Psoas muscle (tissue), 8 donors: ENCODE measurements around the gene CLRN1. TPM values are rescaled to one million over a fixed set of nuclear protein-coding genes. Genes with fewer than 3 reads are reported as not detected.

Experiments
- ATAC-seq, 4 donors: fragments of 200-7000 bp; cut with Tn5 transposase; one replicate each; pipeline ENCODE4 v1.9.1; 2020; ENCODE audit warnings: moderate library complexity in 3 of 4, mild to moderate bottlenecking in 2 of 4
- DNase-seq, 2 donors: peaks; one replicate each; pipeline ENCODE4 v3.0.0-alpha.2; 2020
- H3K27ac ChIP-seq: fragments of 200-600 bp; one replicate; pipeline ENCODE4 v1.8.0; 2022
- H3K27me3 ChIP-seq, 3 donors: fragments of 200-600 bp in 1 of 3; one replicate each; pipeline versions ENCODE4 v1.6.1 to v1.8.0; 2013 to 2022; ENCODE audit warnings: low read length in 2 of 3, mild to moderate bottlenecking in 2 of 3, moderate library complexity in 1 of 3; ENCODE audit not compliant: insufficient read depth in 3 of 3
- H3K36me3 ChIP-seq, 2 donors: fragments of 200-600 bp in 1 of 2; one replicate each; pipeline versions ENCODE4 v1.6.1 to v1.8.0; 2013 to 2022; ENCODE audit warnings: low read depth in 1 of 2, mild to moderate bottlenecking in 1 of 2, moderate library complexity in 1 of 2; ENCODE audit not compliant: insufficient read depth in 1 of 2
- H3K4me1 ChIP-seq: fragments of 200-600 bp; one replicate; pipeline ENCODE4 v1.8.0; 2022
- H3K4me3 ChIP-seq: fragments of 200-600 bp; one replicate; pipeline ENCODE4 v1.8.0; 2022; ENCODE audit warnings: mild to moderate bottlenecking
- H3K9me3 ChIP-seq: fragments of 200-600 bp; one replicate; pipeline ENCODE4 v1.8.0; 2022
- CTCF ChIP-seq: fragments of 200-600 bp; IDR thresholded peaks from one replicate; pipeline ENCODE4 v1.8.0; 2022; ENCODE audit warnings: antibody characterized with exemption
- WGBS, 3 donors: extraction: QIAGEN DNeasy Blood & Tissue Kit; methylation state at CpG; one replicate each; pipeline versions ENCODE4 v1.1.6 to v1.1.7; 2013; 5-methylcytosine and 5-hydroxymethylcytosine counted together
- intact Hi-C, 2 donors: fragments of 100-400 bp; cut with DNase I; formaldehyde crosslinking; loops; one replicate each; pipeline versions ENCODE4 v1.11.0 to v1.14.2; 2022
- polyA plus RNA-seq, 3 donors: library from polyadenylated mRNA; stranded (reverse); fragments of 200-250 nt; gene quantifications; one replicate each; pipeline ENCODE4 v1.2.3, GENCODE V29; 2013
- total RNA-seq, 4 donors: library from RNA; stranded (reverse); fragmentation: NEBNext Ultra II Directional in 2 of 4; extraction: Animal tissue kit (Norgen Biotek cat#: 25700) in 2 of 4; gene quantifications; one replicate each; pipeline versions ENCODE4 v1.2.1 to v1.2.4, GENCODE V29; 2021 to 2023
- donor health status: healthy with polysubstance abuse.
- donor health status: DM: no; HTN: no; CAD: no; lungs with moderate emphysema.
- donor health status: Bipolar disorder and iron deficiency.
- donor health status: healthy.
- donor health status: DM: yes; HTN: yes; CAD: no.
- donor health status: DM: no; HTN: no; CAD: no.
- donor health status: DM: no; HTN: no; CAD: no.
- donor health status: DM: yes; HTN: yes; CAD: no.

CLRN1 gene
- total and polyA plus RNA-seq, 7 donors: not detected

GRCh38 chr3:150876611-150877265, 95.8 kb downstream of the CLRN1 start:
- 70 to 82% (median 78%) methylated on average over 6 of the region's 6 CpGs for WGBS, 3 donors
- ATAC-seq: no peak

More at GRCh38 chr3:150876611-150877265, 95.8 kb downstream of the CLRN1 start:
- Histone ChIP-seq H3K4me3 (no peak overlapping the region), H3K4me1 (no peaks in the 10 kb centered on the region), H3K36me3 (no peaks in the 10 kb centered on the region), H3K27me3 (no peaks in the 10 kb centered on the region), H3K9me3 (no peaks in the 10 kb centered on the region), H3K27ac (no peak overlapping the region)
- no peak for TF ChIP-seq CTCF
- DNase-seq: no peak
- intact Hi-C loops: no loop called here

Other genes with a start within 250 kb of the CLRN1 start
- 10 to 100 TPM; 10.2 to 13.6 (median 11.7) TPM for gene SIAH2, start 209.6 kb downstream of the CLRN1 start, total RNA-seq
- gene SIAH2, start 209.6 kb downstream of the CLRN1 start, polyA plus RNA-seq: 10 to 100 TPM in 2 of 3 donors, 1 to 10 TPM in 1; 8.8 to 15.2 (median 13.8) TPM
- gene MINDY4B, start 67.3 kb downstream of the CLRN1 start, total RNA-seq: not detected
- not detected for gene MINDY4B, start 67.3 kb downstream of the CLRN1 start, polyA plus RNA-seq
- 1 to 10 TPM in 2 of 4 donors, under 1 TPM in 2; 0.17 to 2.6 (median 1.1) TPM for gene MED12L, start 112.9 kb upstream of the CLRN1 start, total RNA-seq
- gene MED12L, start 112.9 kb upstream of the CLRN1 start, polyA plus RNA-seq: under 1 TPM; 0.01 to 0.03 (median 0.01) TPM
- under 1 TPM in 2 of 4 donors, not detected in 2; 0.13 to 0.27 TPM for gene GPR171, start 230.5 kb upstream of the CLRN1 start, total RNA-seq
- gene GPR171, start 230.5 kb upstream of the CLRN1 start, polyA plus RNA-seq: under 1 TPM in 2 of 3 donors, not detected in 1; 0.05 to 0.10 TPM